HG03558 (cell line): Measurements from ENCODE around the gene DOCK10.
A peak's percentile ranks its signal among the peaks of the same experiment; 100 is the strongest.

Experiments
- ATAC-seq: cut with Tn5 transposase; IDR thresholded peaks from one replicate; pipeline ENCODE4 v1.9.1; 2021; ENCODE audit warnings: moderate number of reproducible peaks; ENCODE audit not compliant: unreplicated experiment; ENCODE audit errors: extremely low read depth

The DOCK10 gene

GRCh38 chr2:224983712-224984554, 58.3 kb downstream of the DOCK10 start:
- no peak for ATAC-seq

- ATAC-seq = no peak
Measured at GRCh38 chr2:224982910-224983711, 59.2 kb downstream of the DOCK10 start.

GRCh38 chr2:224982226-224982625, 60.0 kb downstream of the DOCK10 start:
- ATAC-seq = no peak

GRCh38 chr2:224976629-224977525, 65.4 kb downstream of the DOCK10 start:
- ATAC-seq = no peak

GRCh38 chr2:224975761-224976160, 66.5 kb downstream of the DOCK10 start:
- no peak for ATAC-seq

GRCh38 chr2:224973112-224974016, 68.9 kb downstream of the DOCK10 start:
- no peak for ATAC-seq

- ATAC-seq = no peak
Measured at GRCh38 chr2:224971214-224971613, 71.1 kb downstream of the DOCK10 start.

- ATAC-seq = no peak
Measured at GRCh38 chr2:224970311-224970710, 72.0 kb downstream of the DOCK10 start.

GRCh38 chr2:224969633-224970260, 72.5 kb downstream of the DOCK10 start:
- ATAC-seq = no peak

GRCh38 chr2:224969095-224969494, 73.2 kb downstream of the DOCK10 start:
- no peak for ATAC-seq

GRCh38 chr2:224968051-224968450, 74.2 kb downstream of the DOCK10 start:
- ATAC-seq = no peak

GRCh38 chr2:224966613-224967012, 75.7 kb downstream of the DOCK10 start:
- no peak for ATAC-seq

GRCh38 chr2:224959556-224959955, 82.7 kb downstream of the DOCK10 start:
- ATAC-seq = no peak

- ATAC-seq = no peak
Measured at GRCh38 chr2:224958873-224959272, 83.4 kb downstream of the DOCK10 start.

- ATAC-seq = no peak
Measured at GRCh38 chr2:224958462-224958857, 83.8 kb downstream of the DOCK10 start.

GRCh38 chr2:224957540-224958461, 84.5 kb downstream of the DOCK10 start:
- peak; percentile 90 for ATAC-seq

- no peak for ATAC-seq
Measured at GRCh38 chr2:224956706-224957105, 85.6 kb downstream of the DOCK10 start.

- peak; percentile 21 for ATAC-seq
Measured at GRCh38 chr2:224954980-224955379, 87.3 kb downstream of the DOCK10 start.
